Renal cortex interstitium (tissue), 15 donors: ENCODE data around the gene MUC2. TPM values are rescaled to one million over a fixed set of nuclear protein-coding genes. Genes with fewer than 3 reads are reported as not detected.

Experiments
- DNase-seq, 11 donors: peaks; one replicate each; pipeline ENCODE4 v3.0.0-alpha.2; 2013; ENCODE audit warnings: low read depth in 9 of 11, low spot score in 4 of 11; ENCODE audit errors: extremely low read depth in 1 of 11
- long read RNA-seq, 16 experiments: transcript quantifications; one replicate each; lab custom pipeline, GENCODE V29; 2026
- polyA plus RNA-seq, 3 donors: library from polyadenylated mRNA; unstranded; fragments of 120-200 nt; gene quantifications; one replicate each; pipeline ENCODE4 v1.2.1, GENCODE V29; 2013; ENCODE audit not compliant: insufficient read length in 3 of 3

Gene MUC2
- under 1 TPM; 0.03 to 0.45 (median 0.03) TPM for polyA plus RNA-seq
- long read RNA-seq, donor 1: 0 reads
- long read RNA-seq, donor 2: 0 reads
- long read RNA-seq, donor 3: 0 reads
- long read RNA-seq, donor 4: 0 reads
- long read RNA-seq, donor 5: 0 reads
- long read RNA-seq, donor 6: 0 reads
- long read RNA-seq, donor 7: 0 reads
- long read RNA-seq, donor 8: 0 reads
- long read RNA-seq, donor 9: 0 reads
- long read RNA-seq, donor 10: 0 reads
- long read RNA-seq, donor 11: 0 reads
- long read RNA-seq, donor 12: 0 reads
- long read RNA-seq, donor 13: 0 reads
- long read RNA-seq, donor 14: 0 reads
- long read RNA-seq, donor 15: 0 reads
- long read RNA-seq, donor 16: 0 reads

- no peak for DNase-seq
Observed at GRCh38 chr11:1074244-1075221, at the start of gene MUC2. Gene MUC2, plus strand, starts transcription at chr11:1074874.

- DNase-seq: no peak
Observed at GRCh38 chr11:1025410-1026162, 49.1 kb upstream of the MUC2 start.

GRCh38 chr11:1026163-1026450, 48.6 kb upstream of the MUC2 start:
- DNase-seq: no peak

- no peak for DNase-seq
Observed at GRCh38 chr11:1026641-1027482, 47.8 kb upstream of the MUC2 start.

- no peak for DNase-seq
Observed at GRCh38 chr11:1027483-1028290, 47.0 kb upstream of the MUC2 start.

GRCh38 chr11:1028291-1028540, 46.5 kb upstream of the MUC2 start:
- no peak for DNase-seq

GRCh38 chr11:1028616-1029015, 46.1 kb upstream of the MUC2 start:
- no peak for DNase-seq

GRCh38 chr11:1029051-1029450, 45.6 kb upstream of the MUC2 start:
- DNase-seq: no peak

- DNase-seq: no peak
Observed at GRCh38 chr11:1029654-1030053, 45.0 kb upstream of the MUC2 start.

GRCh38 chr11:1030086-1030485, 44.6 kb upstream of the MUC2 start:
- DNase-seq: no peak

- no peak for DNase-seq
Observed at GRCh38 chr11:1030556-1030955, 44.1 kb upstream of the MUC2 start.

GRCh38 chr11:1031121-1031899, 43.4 kb upstream of the MUC2 start:
- DNase-seq: no peak

GRCh38 chr11:1032310-1032891, 42.3 kb upstream of the MUC2 start:
- no peak for DNase-seq

- DNase-seq: no peak
Observed at GRCh38 chr11:1033016-1033798, 41.5 kb upstream of the MUC2 start.

GRCh38 chr11:1034001-1034400, 40.7 kb upstream of the MUC2 start:
- no peak for DNase-seq

- no peak for DNase-seq
Observed at GRCh38 chr11:1034456-1035295, 40.0 kb upstream of the MUC2 start.
